T47D (cell line): Measurements from ENCODE around the gene MEGF6.

Source experiments
- DNase-seq, 2 experiments: peaks; one replicate each; pipeline versions ENCODE4 v3.0.0 to v3.0.0-alpha.2; 2011 to 2012; ENCODE audit warnings: low read depth in 1 of 2, low spot score in 1 of 2
- JUND ChIP-seq: IDR thresholded peaks from 2 replicates; pipeline ENCODE4 v1.6.1; 2012; ENCODE audit warnings: low read depth
- in situ Hi-C: cut with HindIII; loops from 2 replicates; pipeline ENCODE4 v1.10.0; 2016; ENCODE audit warnings: low sequenced_read_pairs, low pct_unique_long_range_greater_than_20kb

The MEGF6 gene

GRCh38 chr1:3467096-3468036 lies 143.9 kb downstream of the MEGF6 start:
- in situ Hi-C loops: no loop called here
- DNase-seq: no peak
- no peak for TF ChIP-seq JUND

GRCh38 chr1:3466366-3467075 lies 144.8 kb downstream of the MEGF6 start:
- in situ Hi-C loops: no loop called here
- no peak for TF ChIP-seq JUND
- no peak for DNase-seq

GRCh38 chr1:3465935-3466321 lies 145.4 kb downstream of the MEGF6 start:
- in situ Hi-C loops: no loop called here
- no peak for TF ChIP-seq JUND
- no peak for DNase-seq

- in situ Hi-C loops: no loop called here
- no peak for DNase-seq
These were observed 146.0 kb downstream of the MEGF6 start for GRCh38 chr1:3465091-3465934.

GRCh38 chr1:3464649-3465025 lies 146.7 kb downstream of the MEGF6 start:
- in situ Hi-C loops: no loop called here
- no peak for DNase-seq
- no peak for TF ChIP-seq JUND

More at GRCh38 chr1:3465091-3465934, 146.0 kb downstream of the MEGF6 start:
- TF ChIP-seq JUND: no peak

- DNase-seq: no peak
- in situ Hi-C loops: no loop called here
- TF ChIP-seq JUND: no peak
These were observed 147.2 kb downstream of the MEGF6 start for GRCh38 chr1:3463891-3464648.

- TF ChIP-seq JUND: no peak
- in situ Hi-C loops: no loop called here
- no peak for DNase-seq
These were observed 147.9 kb downstream of the MEGF6 start for GRCh38 chr1:3463408-3463863.

- in situ Hi-C loops: no loop called here
- no peak for TF ChIP-seq JUND
- no peak for DNase-seq
These were observed 148.3 kb downstream of the MEGF6 start for GRCh38 chr1:3463013-3463385.

- in situ Hi-C loops: no loop called here
- DNase-seq: no peak
- TF ChIP-seq JUND: no peak
These were observed 148.8 kb downstream of the MEGF6 start for GRCh38 chr1:3462356-3463012.

GRCh38 chr1:3461934-3462275 lies 149.4 kb downstream of the MEGF6 start:
- no peak for DNase-seq
- in situ Hi-C loops: no loop called here
- TF ChIP-seq JUND: no peak

- in situ Hi-C loops: no loop called here
- TF ChIP-seq JUND: no peak
- no peak for DNase-seq
These were observed 149.9 kb downstream of the MEGF6 start for GRCh38 chr1:3461238-3461933.
